HG03103 (cell line): Measurements from ENCODE around the gene FER.
A peak's percentile ranks its signal among the peaks of the same experiment; 100 is the strongest.
"Not testable (repeated sequence)": the region's sequence is repeated elsewhere in the genome, so short reads cannot be mapped to it uniquely, and the experiment has no call there.

Source experiments
- ATAC-seq: cut with Tn5 transposase; IDR thresholded peaks from one replicate; pipeline ENCODE4 v1.9.1; 2021; ENCODE audit warnings: low read depth; ENCODE audit not compliant: unreplicated experiment

FER gene

DNA sequence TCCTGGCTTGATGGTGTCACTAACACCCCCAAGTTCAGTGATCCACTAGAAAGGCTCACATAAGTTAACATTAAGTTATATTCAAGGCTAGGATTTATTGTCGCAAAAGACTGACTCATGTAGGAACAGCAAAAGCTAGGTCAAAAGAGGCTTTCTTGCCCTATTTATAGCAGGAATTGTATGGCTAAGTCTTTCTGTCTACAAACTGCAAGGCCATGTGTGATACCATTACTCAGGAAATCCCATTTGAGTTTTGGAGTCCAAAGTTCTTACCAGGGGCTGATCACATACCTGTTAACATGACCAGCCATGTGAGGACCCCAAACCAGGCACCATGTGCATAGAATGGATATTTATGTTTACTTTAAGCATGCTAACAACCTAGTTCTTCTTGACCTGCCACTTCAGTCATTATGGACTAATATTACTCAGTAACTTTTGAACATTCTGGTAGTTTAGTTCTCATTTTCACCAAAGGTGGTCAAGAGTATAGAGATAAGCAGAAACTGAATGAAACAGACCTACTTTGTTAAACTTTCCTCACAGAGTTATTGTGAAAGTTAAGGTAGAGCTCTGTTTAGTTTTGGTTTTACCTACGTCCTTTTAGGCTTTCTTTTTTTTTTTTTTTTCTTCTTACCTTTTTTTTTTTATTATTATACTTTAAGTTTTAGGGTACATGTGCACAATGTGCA is 281.1 kb downstream of the FER start:
- ATAC-seq, result peak; percentile 49

DNA sequence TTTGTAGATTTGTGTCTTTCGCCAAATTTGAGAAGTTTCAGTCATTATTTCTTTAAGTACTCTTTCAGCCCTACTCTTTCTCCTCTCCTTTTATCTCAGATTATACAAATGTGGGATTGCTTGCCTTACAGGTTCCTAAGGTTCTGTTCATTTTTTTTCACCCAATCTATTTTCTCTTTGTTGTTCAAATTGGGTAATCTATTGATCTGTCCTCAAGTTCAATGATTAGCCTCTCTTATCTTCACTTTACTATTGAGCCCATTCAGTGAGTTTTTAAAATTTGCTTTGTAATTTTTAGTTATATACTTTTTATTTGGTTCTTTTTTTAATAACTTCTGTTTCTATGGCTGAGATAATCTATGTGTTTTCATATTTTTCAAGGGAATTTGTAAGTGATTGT is 282.1 kb downstream of the FER start:
- no peak for ATAC-seq

DNA sequence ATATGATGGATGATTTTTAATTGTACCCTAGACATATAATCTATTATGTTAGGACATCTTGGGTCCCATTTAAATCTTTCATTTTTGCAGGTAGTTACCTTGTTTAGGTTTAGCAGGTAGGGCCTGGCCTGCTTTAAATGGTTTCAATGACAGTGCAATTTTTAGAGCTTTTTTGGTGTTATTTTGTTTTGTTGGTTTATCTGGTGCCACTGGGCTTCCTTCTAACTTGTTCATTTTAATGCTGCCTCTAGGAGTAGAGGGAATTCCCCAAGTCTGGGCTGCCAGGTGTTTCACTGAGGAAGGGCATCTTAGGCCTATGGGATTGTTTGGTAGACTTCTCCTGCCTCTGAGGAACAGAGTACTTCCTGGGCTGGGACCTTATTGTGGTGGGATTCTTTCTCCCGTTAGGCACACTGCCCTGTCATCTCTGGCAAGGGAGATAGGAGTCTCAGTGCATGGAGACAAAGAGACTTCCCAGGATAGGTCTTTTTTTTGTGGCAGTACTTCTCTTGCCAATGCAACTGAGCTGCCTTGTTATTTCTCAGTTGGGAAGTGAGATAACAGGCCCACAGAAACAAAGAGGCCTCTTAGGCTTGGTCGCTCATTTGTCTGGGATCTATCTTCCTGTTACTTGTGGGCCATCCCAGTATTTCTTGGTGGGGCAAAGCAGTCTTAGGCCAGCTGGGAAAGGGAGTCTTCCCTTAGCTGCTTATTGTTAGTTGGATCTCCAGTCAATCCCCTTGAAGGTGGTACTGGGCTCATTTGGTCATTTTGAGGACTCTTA is 282.9 kb downstream of the FER start:
- no peak for ATAC-seq

DNA sequence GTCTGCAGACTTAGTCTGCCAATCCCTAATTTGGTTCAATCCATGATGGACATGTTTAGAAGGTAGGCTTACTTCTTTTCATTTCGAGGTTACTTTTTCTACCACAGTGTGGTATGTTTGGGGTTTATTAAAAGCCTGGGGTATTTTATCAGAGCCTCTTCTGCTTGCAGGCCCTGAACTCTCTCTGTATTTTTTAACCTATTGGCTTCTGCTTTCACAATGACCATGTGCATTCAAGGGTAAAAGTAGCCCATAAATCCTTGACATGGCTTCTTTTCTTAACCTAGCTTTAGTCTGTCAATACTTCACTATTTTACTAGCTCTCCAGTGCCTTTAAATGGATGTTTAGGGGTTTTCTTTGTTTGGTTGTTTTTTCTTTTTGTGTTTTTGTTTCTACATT is 286.6 kb downstream of the FER start:
- ATAC-seq, result no peak

DNA sequence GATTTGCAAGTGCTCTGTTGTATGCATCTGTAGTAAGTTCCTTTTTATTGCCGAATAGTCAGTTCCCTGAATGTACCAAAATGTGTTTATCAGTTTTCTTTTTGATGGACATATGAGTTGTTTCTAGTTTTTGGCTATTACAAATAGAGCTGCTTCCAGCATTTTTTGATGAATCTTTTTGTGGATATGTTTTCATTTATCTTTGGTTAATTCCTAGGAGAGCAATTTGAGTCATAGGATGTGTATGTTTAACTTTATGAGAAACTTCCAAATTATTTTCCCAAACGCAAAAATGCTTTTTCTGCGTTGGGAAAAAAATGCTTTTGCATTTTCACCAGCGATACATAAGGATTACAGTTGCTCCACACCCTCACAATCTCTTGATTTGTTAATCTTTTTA is 287.7 kb downstream of the FER start:
- ATAC-seq, result no peak

DNA sequence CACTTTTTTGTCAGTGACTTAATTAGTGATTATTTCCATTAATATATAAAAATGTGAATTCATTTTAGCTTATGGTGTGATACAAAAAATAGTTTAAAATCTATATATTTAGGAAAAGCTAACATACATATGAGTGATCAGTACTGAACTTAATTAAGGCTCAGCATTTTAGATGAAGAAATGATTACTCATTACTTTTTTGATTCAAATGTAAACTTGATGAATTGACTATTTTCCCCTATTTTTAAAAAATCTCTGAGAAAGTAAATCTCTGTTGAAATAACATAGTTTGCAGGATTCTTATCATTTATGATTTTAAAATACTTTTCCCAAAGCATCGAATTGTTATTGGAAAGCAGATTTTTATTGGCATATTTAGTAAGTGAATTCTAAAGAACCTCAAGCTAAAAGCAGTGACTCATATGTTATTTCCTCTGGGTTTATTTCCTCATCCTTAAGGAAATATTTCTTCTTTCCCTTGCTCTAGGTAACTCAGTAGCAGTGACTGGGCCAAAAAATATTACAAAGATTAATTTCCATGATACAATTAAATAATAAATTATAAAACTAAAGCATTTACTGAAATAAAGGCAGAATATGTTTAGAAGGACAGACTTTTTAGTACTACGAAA is 290.6 kb downstream of the FER start:
- no peak for ATAC-seq

DNA sequence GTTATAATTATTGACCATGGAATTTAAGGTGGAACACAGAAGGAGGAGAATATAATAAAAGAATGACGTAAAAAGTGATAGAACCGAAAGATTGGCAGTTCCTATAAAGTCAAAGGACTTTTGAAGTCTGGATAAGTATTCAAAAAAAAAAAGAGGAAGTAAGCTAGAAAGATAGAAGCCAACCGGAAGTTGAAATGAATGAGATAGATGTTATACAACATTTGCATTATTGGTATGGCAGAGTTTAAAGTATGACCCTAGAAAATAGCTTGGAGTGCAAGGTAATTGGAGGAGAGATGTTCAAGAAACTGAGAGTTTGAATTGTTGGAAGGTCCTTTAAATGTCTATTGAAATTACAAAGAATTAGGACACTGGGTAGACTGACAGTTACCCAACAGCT is 293.6 kb downstream of the FER start:
- peak; percentile 58 for ATAC-seq

DNA sequence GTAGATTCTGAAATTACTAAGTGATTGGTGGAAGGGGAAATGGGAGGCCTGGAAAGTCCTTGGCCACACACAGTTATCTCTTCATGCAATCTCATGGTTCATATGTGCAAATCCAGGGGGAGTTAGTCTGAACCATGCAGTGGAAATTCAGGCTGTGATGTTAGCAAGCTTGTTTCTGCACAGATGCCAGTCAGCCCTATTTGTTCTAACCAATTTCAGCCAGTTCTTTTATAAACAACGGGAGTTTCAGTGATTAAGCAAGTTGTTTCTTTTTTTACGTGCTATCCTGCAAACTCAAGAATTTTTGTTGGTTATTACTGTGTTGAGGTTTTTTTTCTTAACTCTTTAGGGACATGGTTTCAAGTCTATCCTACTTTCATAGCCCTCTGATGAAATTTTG is 298.0 kb downstream of the FER start:
- no peak for ATAC-seq

DNA sequence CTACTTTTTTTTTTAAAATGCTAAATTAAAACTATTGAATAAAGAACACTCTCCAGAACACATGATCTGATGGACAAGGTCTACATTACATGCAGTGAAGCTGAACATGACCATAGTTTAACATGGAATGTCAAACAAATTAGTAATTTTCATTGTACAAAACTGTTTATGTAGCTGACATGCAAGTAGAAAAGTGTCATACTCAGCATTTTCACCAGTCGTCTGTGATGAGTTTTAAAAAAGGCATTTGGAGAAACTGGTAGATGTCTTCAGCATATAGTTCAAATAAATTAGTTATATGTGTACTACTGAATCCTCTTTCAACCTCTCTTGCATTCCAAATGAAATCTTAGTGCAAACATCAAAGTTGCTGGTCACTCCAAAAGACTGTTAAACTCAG is 301.9 kb downstream of the FER start:
- no peak for ATAC-seq

DNA sequence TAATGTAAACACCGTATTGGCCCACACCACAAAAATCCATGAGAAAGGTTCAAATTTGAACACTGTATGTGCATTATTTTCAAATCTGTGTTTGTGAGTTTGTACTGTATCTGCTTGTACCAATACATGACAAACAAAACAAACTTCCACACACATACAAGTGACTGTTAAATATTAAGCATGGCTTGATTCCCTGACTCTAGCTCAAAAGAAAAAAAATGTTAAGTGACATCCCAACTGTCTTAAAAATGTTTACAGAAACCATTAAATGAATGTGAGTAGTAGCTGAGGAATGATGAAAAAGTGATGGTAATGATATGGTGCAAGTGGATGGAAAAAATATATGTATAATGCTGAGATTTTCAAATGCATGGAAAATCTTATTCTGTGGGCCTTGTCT is 302.6 kb downstream of the FER start:
- ATAC-seq, result not testable (repeated sequence)

DNA sequence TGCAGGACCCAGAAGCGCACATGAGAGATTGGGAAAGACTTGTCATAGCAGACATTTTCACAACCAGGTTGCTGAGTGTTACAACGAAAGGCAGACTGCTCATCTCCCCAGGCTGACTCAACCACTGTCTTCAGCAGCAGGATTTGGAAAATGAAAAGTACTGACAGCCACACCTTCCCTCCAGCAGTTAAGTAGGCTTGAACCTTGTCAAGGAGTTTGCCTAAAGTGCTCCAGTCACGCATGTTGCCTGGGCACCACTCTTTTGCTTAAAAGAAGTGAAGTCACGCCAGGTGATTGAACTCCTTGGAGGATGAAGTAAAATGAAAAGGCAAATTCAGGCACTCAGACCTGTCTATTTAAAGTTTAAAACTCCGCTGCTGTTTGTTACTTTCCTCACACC is 304.5 kb downstream of the FER start:
- not testable (repeated sequence) for ATAC-seq

DNA sequence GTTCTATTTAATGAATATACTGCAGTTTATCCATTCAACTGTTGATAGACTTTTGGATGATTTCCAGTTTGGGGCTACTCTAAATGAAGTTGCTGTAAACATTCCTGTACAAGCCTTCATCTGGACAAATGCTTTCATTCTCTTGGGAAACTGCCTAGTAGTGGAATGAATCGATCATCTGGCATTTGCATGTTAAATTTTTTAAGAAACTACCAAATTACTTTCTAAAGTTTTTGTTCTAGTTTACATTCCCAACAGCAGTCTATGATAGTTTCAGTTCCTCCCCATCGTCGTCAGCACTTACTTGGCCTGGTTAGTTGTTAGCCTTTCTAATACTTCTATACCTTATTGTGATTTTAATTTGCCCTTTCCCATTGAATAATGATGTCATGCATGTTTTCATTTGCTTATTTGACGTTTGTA is 306.3 kb downstream of the FER start:
- peak; percentile 55 for ATAC-seq

DNA sequence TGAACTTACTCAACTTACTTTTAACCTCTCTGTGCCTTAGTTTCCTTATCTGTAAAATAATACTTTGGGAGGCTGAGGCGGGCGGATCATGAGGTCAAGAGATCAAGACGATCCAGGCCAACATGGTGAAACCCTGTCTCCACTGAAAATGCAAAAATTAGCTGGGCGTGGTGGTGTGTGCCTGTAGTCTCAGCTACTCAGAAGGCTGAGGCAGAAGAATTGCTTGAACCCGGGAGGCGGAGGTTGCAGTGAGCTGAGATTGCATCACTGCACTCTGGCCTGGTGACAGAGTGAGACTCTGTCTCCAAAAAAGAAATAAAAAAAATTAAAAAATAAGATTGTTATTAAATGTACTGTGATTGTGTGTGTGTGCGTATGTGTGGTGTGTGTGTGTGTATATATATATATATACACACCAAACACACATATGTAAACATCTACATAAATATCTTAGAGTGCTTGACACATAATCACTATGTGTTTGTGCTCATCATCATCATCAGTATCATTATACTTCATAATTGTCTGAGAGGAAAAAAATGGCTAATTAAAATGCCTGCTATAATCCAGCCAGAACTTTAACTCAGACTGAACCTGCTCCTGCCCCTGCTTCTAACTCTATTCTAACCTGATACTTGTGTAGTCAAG is 312.8 kb downstream of the FER start:
- no peak for ATAC-seq

DNA sequence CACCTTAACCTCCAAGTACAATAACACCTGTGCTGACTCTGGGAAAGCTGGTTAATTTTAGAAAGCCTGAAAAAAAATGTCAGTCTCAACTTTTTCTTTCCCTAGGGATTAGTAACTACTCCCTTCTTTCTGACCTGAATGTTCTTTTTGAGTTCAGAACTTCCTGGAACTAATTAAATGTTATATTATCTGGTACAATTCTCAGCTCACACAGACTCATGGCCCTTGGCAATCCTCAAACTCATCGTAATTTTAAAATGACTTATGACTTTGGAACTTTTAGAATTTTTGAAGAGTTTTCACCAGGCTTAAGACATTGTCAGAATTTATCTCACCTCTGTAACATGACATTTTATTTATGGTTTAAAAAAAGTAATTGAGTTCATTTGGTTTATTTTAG is 315.0 kb downstream of the FER start:
- no peak for ATAC-seq

DNA sequence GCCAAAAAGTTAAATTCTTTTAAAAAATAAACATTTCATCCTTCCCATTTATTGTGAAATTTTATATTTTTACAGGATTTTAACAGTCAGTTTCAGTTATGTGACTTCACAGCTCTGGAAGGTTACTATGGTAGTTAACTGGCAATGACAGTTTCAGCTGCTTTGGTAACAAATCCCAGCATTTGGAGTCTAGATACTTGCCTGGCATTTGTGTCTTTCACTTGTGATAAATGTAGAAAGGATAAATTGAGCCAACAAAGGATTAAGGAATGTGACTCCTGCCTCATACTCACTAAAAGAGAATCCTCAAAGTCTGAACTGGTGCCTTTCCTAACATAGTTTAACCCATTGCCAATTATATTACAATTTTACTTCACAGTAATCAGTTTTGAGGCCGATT is 315.5 kb downstream of the FER start:
- ATAC-seq, result no peak

DNA sequence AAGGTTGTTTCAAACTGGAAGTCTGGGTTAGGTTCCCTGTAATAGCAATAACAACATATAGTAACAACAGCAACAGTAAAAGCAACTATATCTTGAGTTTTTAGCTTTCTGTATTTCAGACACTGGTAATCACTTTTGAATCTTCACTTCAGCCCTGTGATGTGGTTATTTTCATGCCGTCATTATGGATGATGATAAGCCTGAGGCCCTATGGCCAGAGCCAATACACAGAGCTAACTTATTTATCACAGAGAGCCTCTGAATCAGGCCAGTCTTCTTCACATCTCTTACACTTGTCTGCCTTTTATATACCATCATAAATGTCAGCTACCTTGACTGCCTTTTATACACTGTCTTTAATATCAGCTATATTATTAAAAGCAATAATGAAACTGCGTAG is 329.0 kb downstream of the FER start:
- ATAC-seq, result no peak

DNA sequence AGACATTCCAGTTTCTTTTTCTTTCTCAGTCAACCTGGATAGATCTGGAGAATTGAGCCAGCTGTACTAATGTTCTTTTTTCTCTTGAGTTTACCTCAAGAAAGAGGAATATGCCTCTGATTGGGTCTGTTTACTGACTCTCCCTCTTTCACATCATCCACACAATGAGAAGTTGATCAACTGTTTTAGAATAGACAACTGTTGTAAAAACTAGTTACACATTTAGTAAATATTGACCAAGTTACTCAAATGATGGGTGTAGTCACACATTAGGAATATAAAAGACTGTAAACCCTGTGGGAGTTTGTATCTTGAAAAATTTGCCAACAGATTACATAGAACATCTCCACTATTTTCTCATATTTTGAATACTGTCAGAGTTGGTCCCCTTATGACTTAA is 330.8 kb downstream of the FER start:
- no peak for ATAC-seq

DNA sequence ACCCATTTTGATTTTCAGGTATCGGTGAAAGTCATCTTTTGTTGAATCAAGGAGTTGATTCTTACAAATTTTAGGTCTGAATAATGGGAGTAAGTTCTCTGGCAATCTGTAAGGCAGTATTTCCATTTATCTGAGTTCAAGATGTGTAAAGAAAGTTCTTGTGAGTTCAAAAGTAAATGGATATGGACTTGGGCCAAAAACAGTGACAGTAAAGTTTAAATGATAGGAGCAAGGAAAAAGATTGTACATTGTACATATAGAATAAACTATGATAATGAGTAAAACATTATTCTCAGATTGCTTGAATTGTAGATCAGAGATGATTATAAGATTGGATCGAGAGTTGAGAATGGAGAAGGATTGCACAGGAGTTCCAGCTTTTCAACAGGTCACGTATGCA is 332.8 kb downstream of the FER start:
- ATAC-seq, result no peak

DNA sequence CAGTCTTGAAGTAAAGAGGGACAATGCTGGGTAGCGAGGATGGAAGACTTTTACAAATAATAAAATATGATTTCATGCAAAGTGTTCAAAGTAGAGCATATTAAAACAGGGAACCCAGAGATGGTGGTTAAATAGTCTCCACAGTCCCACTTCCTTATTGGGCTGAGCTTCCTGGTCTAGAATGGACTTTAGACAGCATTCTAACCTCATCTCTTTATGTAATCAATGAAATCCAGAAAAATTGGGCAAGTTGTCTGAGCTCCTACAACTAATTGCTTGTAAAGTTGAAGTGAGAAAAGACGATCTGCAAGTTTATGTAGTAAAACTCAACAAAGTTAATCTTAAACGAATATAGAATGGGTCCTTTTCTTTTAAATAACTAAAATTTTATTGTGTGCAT is 333.2 kb downstream of the FER start:
- no peak for ATAC-seq

DNA sequence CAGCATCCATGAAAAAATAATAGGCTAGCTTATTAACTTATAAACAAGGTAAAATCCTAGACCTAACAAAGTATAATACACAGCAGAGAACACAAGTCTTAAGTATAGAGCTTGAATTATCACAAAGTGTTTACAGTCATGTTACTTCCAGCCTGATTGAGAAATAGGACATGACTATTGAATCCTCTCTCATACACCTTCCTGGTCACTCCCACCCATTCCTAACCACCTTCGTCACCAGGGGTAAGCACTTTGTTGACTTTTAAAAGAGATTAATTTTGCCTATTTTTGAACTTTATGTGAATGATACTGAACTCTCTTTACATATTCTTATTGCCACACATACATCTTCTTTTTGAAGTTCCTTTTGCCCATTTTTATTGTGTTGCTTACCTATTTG is 336.2 kb downstream of the FER start:
- no peak for ATAC-seq

DNA sequence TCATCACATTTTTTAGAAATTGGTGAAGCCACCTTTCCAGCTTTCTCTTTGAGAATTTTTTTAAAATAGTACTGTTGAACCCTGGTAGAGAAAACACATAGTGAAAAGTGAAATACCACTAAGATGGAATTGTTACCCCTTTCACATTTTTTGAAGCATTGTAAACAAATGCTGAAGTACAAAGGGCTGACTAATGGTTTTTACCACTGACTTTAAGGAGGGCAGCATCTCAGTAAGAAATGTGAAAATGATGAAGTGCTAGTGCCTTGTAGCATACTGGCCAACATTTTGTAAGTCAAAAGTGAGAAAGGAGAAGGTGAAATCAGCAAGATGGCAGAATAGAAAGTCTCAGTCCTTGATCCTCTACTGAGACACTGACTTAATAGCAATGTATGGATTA is 341.5 kb downstream of the FER start:
- no peak for ATAC-seq
